ENCODE results near the gene NID2.
A peak's percentile ranks its signal among the peaks of the same experiment; 100 is the strongest.

Gene NID2, protein sequence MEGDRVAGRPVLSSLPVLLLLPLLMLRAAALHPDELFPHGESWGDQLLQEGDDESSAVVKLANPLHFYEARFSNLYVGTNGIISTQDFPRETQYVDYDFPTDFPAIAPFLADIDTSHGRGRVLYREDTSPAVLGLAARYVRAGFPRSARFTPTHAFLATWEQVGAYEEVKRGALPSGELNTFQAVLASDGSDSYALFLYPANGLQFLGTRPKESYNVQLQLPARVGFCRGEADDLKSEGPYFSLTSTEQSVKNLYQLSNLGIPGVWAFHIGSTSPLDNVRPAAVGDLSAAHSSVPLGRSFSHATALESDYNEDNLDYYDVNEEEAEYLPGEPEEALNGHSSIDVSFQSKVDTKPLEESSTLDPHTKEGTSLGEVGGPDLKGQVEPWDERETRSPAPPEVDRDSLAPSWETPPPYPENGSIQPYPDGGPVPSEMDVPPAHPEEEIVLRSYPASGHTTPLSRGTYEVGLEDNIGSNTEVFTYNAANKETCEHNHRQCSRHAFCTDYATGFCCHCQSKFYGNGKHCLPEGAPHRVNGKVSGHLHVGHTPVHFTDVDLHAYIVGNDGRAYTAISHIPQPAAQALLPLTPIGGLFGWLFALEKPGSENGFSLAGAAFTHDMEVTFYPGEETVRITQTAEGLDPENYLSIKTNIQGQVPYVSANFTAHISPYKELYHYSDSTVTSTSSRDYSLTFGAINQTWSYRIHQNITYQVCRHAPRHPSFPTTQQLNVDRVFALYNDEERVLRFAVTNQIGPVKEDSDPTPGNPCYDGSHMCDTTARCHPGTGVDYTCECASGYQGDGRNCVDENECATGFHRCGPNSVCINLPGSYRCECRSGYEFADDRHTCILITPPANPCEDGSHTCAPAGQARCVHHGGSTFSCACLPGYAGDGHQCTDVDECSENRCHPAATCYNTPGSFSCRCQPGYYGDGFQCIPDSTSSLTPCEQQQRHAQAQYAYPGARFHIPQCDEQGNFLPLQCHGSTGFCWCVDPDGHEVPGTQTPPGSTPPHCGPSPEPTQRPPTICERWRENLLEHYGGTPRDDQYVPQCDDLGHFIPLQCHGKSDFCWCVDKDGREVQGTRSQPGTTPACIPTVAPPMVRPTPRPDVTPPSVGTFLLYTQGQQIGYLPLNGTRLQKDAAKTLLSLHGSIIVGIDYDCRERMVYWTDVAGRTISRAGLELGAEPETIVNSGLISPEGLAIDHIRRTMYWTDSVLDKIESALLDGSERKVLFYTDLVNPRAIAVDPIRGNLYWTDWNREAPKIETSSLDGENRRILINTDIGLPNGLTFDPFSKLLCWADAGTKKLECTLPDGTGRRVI (N-terminal part only)

DNA sequence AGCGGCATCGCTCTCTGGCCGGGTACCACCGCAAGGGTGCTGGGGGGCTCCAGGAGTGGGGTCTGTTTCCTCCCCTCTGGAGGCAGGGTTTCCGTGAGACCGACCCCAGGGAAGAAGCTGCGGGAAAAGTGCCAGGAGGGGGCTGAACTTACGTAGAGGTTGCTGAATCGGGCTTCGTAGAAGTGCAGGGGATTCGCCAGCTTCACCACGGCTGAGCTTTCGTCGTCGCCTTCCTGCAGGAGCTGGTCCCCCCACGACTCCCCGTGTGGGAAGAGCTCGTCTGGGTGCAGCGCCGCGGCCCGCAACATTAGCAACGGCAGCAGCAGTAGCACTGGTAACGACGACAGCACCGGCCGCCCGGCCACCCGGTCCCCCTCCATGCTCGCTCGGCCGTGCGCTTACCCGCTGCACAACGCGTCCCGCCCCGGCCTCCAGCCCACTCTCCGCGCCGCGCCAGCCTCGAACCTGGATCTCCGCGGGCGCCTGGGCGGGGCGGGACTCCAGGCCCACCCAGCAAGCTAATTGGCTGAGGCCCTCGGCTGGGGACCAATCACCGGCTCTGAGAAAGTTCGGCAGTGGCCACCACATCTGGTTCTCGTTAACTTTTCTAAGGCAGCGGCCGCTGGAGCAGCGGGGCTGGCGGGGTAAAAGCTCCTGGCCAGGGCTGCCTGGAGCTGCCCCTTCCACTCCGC is at the start of gene NID2:
TSS of gene NID2 (minus strand) at position 445 of the 692 bp plus-strand sequence. CDS start at position 380, 65 bp downstream.
- peak; percentile 62 to 80 for DNase-seq

DNA sequence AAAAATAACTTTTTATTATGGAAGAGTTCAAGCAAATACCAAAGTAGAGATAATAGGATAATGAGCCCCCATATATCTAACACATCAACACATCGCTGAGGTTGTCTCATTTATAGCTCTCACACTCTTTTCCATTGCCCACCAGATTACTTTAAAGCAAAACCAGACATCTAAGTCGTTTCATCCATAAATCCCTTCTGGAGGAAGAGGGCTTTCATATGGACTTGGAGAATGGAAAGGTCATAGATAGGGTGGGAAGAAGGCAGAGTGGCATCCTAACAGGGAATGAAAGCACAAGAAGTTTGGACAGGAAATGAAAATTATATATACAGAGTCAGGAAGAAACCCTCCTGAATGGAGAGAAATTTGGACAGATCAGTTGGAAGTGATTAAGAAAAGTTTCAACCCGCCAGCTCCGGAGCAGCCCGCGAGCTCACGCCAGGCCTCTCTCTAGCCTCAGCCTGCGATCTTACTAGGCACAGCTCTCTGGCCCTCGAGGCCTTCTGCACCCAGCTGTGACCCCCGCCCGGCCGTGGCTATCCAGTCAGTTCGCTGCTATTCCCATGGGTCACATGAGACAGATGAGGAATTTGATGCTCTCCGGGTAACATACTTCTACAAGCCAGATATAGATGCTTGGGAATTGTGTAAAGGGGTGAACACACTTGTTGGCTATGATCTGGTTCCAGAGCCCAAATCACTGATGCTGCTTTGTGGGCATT is 48.4 kb upstream of the NID2 start:
- no peak for DNase-seq

DNA sequence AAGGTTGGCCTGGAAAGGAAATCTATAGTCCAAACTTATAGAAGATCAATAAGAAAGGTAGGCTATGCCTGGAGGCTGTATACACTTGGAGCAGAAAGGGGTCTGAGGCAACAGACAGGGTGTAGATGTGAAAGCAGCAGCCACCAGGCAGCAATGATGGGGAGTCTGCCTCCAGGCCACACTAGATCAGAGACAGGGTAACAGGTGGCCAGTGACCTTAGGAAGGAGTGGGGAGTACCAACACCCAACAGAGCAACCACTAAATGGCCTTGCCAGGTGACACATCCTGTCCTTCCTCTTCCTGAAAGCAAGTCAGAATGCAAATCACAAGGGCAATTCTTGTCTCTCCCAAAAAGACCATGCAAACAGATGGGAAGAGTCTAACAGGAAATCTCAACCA is 46.4 kb upstream of the NID2 start:
- no peak for DNase-seq

DNA sequence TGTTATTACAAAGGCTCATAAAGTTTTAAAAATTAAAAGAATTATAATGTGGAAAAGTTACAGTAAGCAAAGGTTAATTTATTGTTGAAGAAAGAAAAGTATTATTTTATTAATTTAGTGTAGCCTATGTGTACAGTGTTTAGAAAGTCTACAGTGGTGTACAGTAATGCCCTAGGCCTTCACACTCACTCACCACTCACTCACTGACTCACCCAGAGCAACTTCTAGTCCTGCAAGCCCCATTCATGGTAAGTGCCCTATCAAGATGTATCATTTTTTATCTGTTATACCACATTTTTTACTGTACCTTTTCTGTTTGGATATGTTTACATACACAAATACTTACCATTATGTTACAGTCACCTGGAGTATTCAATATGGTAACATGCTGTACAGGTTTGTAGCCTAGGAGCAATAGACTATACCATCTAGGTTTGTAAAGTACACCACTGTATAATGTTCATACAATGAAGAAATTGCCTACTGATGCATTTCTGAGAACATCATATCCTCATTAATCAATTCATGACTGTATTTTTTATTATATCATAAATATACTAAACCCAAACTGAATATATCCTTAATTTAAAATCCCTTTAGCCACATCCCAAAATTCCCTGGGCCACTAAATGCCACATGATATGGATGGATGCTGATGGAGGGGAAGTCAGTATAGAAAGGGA is 43.6 kb upstream of the NID2 start:
- no peak for DNase-seq

DNA sequence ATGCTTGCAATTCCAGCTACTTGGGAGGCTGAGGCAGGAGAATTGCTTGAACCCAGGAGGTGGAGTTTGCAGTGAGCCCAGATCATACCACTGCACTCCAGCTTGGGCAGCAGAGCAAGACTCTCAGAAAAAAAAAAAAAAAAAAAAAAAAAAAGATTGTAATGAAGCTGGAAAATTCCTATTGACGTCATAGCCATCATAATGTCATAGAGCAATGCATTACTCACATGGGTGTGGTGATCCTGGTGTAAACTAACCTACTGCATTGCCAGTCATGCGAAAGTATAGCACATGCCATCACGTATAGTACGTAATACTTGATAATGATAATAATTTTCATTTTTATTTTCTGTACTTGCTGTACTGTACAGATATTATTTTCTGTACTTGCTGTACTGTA is 42.7 kb upstream of the NID2 start:
- DNase-seq, result no peak

DNA sequence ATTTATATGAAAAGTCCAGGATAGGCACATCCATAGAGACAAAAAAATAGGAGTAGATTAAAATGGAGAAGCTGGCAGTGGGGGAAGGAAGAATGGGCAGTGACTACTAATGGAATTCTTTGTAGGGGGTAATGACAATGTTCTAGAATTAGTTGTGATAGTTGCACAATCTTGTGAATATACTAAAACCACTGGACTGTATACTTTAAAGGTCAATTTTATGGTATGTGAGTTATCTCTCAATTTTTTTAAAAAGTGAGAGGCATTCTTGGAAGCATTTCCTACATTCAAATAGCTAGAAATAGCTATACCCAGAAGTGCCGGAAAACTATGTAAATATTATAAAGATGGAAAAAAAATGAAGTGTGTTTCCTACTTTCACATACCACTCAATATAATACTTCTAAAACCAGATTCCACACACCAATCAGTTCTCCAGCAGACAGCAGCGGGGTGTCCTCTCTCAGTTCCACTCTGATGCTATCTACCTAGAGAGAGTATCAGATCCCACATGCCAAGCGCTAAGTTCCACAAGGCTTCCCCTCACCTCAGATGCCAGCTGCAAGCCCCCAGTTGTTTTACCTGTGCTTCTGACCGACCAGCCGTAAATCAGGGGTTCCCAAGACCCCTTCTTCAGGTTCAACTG is 41.7 kb upstream of the NID2 start:
- no peak for DNase-seq

DNA sequence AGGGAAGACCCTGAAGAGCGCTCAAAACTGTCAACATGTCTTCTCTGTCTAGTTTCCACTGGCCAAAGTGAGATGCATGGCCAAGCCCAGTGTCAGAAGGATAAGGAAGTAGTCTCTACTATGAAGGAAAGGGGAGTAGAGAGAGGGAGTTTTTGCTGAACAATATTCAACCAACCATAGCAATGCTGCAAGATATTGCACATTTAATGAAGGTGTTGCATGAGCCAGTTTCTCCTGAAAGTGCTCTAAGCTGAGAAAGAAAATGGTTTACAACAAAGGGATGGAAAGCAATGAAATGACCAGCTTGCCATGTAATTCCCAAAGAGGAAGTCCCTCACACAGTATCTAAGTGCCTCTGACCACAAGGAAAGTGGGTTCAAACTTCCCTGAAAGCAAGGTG is 40.0 kb upstream of the NID2 start:
- no peak for DNase-seq

DNA sequence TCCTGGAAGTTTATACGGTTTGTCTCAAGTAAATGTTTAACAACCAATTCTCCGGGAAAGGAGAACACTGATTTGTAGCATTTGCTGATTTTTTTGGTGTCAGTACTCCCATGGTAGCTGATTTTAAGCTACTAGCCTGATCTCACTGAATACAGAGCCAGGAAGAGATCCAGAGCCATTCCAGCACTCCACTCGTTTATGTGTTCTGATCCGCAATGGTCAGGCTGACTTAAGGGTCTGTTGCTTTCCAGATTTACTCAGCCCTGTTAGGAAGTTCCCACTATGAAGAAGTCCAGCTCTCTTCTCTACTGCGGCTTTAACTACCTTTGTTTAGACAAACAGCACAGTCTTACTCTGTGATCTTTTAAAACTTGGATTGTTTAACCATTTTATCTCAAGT is 38.0 kb upstream of the NID2 start:
- DNase-seq, result no peak

DNA sequence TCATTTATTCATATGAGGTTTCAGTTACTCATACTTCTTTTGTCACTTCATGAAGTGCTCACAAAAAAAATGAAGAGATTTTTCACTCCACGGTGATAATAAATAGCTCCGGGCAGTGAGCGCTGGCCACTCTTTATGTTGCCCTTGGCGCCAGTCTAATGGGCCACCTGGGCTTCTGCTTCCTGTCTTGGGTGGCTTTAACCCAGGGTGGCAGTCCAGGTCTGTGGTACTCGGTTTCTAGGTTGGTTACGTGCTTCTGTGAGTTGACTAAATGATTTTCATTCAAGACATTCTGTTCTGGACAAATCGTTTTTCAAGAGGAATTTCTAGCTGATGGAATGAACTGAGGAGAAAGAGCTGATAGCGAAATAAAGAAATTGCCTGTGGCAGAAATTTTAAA is 34.6 kb upstream of the NID2 start:
- DNase-seq, result no peak

DNA sequence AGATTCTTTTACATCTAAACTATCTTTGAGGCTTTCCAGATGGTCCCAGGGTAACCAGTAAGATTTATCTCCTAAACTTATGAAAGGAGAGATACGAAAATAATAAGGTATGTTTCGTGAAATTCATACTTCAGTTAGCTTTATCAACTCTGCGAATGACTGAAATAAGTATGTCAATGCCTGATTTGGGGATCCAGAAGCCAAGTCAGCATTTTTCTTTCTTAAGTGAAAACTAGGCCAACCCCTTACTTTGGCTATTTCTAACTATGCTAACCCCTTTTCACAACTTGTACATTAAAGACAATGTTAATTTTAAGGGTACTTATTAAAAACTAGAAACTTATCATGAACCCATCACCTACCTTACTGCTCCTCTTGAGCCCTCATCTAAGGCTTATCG is 26.9 kb upstream of the NID2 start:
- no peak for DNase-seq

DNA sequence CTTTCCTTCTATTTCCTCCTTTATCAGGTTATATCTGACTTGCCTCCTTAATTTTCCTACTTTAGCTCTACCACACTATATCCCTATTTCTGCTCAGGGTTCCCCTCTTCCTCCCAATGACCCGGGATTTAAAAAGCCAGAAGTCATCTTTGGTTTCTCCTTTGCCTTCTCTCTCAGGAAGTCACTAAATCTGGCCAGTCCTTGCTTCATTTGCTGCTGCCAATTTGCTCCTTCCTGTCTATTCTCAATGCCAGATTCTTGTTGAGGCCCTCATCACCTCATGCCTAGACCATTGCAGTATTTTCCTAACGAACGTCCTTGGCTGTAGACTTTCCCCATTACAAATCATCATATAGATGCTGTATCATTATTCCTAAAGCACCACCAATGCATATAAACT is 26.5 kb upstream of the NID2 start:
- DNase-seq, result no peak

DNA sequence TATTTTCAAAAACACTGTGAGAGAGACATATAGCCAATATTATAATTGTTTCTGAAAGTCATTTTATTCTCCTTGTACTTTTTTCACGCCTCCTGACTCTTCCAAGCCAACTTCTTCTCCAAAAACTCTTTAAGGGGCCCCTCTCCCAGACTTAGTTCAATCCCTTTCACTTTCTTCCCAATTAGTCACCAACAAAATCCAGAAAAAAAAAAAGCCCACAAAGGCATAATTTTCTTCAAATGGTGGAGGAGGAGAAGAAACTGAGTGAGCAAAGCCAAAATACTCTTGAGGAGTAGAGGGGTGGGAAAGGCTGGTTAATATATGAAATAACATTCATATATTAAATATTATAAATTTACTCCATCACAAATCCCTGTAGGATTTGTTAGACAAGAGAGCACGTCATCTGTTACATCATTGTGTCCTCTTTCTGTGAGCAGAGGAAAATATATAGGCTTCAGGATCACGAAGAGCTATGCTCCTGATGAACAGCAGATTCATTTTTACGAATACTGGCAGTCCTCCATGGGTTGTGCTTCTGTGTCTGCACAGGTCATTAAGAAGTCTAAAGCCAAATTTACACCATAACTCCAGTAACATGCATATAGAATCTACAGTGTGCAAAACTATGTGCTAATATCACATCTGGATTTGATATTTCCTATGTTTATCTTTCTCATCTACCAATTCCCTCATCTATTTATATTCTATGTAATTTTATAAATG is 25.9 kb upstream of the NID2 start:
- DNase-seq, result no peak

DNA sequence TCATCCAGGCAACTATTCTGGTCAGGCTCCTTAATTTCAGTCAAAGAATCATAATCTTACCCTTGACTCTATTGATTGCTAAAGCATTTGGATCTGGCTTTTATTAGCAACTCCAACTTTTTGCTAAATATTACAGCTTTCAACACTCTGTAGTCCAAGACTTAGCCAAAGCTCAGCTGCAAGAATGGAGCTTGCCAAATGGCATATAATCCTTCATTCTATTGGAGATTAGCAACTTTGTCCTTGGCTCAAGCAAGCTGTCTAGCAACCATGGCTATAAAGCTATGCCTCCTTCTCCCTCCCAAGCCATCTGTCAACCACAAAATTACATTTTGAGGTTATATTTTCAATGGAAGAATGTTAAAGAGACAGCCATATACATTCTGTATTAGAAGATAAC is 23.1 kb upstream of the NID2 start:
- peak; percentile 16 to 69 for DNase-seq

DNA sequence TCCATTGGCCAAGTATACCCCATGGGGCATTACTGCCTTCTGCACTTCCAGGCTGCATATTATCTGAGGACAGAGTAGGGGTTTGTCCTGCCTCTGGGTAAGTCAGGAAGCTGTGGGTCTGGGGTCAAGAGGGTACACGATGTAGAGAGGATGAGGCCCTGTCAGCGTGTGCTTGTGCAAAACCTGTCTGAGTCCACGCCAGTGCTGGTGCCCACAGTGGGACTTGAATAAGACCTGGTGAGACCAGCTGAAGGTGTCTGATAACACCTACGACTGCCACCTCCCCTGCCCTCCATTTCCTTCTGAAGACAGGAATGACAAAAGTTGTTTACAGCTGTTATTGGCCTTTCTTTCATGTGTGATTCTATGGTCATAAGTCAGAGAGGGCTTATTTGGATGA is 22.1 kb upstream of the NID2 start:
- no peak for DNase-seq

DNA sequence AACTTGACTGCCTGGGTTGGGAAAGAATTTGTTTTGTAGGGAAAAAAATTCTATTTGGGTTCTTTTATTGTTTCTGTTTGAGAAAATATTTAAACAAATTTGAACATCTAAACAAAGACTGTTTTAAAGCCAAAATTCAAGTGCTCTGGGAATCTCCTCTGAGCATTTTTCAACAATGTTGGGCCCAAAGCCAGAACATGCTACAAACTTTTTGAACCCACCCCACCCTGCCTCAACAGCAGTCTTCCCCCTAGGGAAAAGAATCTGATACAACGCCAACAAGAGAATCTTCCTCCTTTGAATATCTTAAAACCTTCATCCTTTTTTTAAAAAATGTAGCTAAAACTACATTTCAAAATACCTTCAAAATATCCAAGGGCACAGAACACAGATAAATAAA is 20.4 kb upstream of the NID2 start:
- DNase-seq, result no peak

DNA sequence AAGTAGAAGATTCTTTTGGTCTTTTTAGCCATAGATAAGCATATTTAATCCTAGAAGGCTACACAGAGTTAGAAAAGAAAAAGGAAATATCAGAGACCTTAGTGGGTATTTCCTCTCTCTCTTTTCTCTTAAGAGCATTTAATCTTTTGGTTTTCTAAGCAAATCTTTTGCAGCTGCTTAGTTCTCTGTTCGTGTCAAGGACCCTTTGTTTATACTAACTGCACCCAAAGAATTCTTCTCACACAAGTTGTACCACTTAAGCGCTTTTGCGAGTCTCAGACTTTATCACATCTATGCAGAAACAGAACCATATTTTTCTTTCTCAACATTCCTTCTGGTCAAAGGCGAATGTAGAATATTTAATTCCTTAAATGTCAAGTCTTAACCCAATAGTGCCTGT is 17.9 kb upstream of the NID2 start:
- DNase-seq, result no peak

DNA sequence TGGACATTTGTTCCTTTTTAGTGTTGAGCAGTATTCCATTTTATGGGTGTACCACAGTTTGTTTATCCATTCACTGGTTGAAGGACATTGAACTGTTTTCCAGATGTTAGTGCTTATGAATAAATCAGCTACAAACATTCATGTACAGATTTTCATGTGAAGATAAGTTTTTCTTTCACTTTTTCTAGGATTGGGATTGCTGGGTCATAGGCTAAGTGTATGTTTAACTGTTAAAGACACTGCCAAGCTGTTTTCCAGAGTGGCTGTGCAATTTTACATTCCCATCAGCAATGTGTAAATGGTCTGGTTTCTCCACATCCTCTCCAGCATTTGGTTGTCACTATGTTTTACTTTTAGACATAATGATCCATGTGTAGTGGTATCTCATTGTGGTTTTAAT is 14.0 kb upstream of the NID2 start:
- no peak for DNase-seq

DNA sequence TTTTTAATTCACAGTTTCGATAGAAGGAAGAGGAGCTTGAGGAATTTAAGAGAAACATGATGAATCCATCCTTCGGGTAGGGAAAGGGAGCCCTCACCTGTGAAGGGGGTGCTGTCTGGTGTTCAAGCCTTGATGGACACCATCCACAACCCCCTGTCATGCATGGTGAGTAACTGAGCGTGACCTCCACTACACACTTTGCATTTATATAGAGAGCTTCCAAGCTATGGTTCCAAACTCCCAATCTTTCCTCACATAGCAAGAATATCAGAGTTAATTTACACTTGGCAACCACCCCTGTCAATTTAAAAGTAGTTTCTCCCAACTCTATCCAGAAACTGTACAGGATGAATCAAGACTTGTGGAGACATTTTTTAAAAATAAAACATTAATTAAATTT is 13.1 kb upstream of the NID2 start:
- DNase-seq, result no peak

DNA sequence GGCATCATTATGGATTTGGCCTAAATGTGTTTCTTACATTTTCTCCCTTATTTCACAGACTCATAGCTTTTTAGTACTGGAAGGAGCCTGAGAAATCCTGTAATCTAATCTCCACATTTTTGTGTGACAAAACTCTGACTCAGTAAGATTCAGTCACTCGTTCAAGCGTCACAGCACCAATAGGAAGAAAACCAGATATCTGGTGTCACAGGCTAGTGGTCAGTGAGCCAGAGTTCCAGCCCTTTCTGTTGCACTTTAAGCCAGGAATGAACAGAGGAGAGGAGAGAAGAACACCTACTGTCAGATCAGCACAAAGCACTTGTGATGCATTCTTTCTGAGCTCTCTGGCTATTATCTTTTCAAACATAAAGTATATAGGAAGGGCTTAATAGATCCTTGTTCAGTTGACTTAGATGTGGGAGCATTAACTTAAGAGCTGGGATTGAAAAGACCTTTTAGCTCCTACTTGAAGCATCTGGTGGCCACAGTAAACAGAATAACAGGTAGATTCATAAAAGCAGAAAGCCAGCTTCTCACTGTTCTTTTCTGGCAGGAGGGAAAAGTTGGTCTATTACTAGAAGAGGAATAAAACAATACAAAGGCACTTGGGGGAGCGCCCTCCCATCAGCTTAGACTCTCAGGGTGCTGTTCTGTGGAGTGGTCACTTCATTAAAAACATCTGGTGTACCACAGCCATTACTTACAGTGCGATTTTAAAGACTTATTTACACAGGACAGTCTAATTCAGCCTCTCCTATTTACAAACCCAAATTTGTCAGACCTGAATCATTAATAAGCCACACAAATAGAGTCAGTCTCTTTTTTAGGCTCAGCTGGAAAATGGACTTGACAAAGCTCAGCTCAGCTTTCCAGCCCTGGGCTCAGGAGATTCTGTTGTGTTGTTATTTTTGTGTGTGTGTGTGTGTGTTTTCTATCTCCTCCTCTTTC is 12.2 kb upstream of the NID2 start:
- no peak for DNase-seq
